ENCODE data around the gene AURKB. TPM values are rescaled to one million over a fixed set of nuclear protein-coding genes. Genes with fewer than 3 reads are reported as not detected.
"Not testable (repeated sequence)": the region's sequence is repeated elsewhere in the genome, so short reads cannot be mapped to it uniquely, and the experiment has no call there.

The AURKB gene
- total RNA-seq, 1 experiment from 2014 or later, result 89.4 TPM

DNA sequence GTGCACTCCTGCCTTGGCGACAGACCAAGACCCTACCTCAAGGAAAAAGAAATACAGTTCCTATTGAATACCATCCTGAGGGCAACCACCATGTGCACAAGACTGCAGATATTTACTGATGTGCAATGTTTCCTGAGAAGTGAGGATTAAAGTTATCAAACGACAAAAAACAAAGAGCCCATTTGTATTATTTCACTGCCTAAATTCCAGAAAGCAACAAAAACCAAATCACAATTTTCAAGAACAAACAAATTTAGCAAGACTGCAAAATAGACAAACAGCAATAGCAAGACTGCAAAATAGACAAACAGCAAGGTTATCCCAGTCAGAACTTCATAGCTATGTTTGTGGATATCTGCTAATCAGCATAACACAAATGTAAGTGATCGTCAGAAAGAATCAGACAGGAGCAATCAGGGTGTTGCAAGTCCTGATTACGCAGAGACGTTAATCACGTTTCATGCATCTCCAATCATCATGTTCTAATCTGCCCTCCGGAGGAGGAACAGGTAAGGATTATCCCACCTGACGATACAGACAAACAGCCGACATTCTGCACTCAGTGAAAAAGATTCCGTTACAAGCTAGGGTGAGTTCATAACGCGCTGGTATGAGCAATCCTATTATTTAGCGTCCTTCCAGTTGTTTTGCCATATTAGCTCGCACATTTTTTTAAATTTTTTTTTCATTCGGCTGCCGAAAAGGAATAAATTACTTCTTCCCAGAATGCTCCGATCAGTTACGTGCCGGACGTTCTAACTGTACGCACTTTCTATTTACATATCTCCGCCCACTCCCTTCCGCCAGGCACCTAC, 37.1 kb downstream of the AURKB start:
- peaks cover 11% of the 10 kb centered on the region for H3K36me3 Mint-ChIP-seq (ENCODE audit: insufficient read depth, unreplicated experiment)
- peak overlapping the region; percentile 100 for H3K27ac Mint-ChIP-seq (ENCODE audit: unreplicated experiment)
- H3K27me3 Mint-ChIP-seq (ENCODE audit: insufficient read depth, unreplicated experiment), result no peaks in the 10 kb centered on the region
- no peaks in the 10 kb centered on the region for H3K9me3 ChIP-seq
- intact Hi-C loops (cut with micrococcal nuclease; ENCODE audit: unreplicated experiment), result no loop called here
- DNase-seq, result peak; percentile 83 to 84
- no peaks in the 10 kb centered on the region for H3K4me1 ChIP-seq
- BruUV-seq (replicated peaks), result TSS peak; percentile 100
- H3K4me3 Mint-ChIP-seq (ENCODE audit: unreplicated experiment), result peak overlapping the region; percentile 89
- H3K9me3 Mint-ChIP-seq (ENCODE audit: unreplicated experiment), result no peaks in the 10 kb centered on the region
- peaks cover 7% of the 10 kb centered on the region for H3K4me1 Mint-ChIP-seq (ENCODE audit: low read depth, unreplicated experiment)
- CTCF ChIA-PET, result interaction anchor here (0.6 to 1.0 kb wide), 2 partner anchors 17 to 49 kb away, joined by 3 read pairs; no protein-coding TSS in a partner anchor
- POLR2A ChIA-PET, result interaction anchor here (0.6 to 1.3 kb wide), 21 partner anchors 9 to 558 kb away, joined by 3 to 23 read pairs (median 5); partner anchors contain the start of genes AURKB, BORCS6, CTC1 and NDEL1
- peak overlapping the region; percentile 34 for H3K4me3 ChIP-seq (ENCODE audit: low read depth, low read length)
- TF ChIP-seq CTCF (IDR thresholded peaks at IDR 0.05; ENCODE audit: insufficient read depth in 1 of 2, low read depth in 1 of 2, low read length in 1 of 2, severe bottlenecking in 1 of 2, unreplicated experiment in 1 of 2), result no peak
- no peaks in the 10 kb centered on the region for H3K36me3 ChIP-seq (ENCODE audit: control insufficient read depth, insufficient read depth, low read length)
- H3K27me3 ChIP-seq (replicated peaks; ENCODE audit: control insufficient read depth, insufficient read depth, low read length), result no peaks in the 10 kb centered on the region

DNA sequence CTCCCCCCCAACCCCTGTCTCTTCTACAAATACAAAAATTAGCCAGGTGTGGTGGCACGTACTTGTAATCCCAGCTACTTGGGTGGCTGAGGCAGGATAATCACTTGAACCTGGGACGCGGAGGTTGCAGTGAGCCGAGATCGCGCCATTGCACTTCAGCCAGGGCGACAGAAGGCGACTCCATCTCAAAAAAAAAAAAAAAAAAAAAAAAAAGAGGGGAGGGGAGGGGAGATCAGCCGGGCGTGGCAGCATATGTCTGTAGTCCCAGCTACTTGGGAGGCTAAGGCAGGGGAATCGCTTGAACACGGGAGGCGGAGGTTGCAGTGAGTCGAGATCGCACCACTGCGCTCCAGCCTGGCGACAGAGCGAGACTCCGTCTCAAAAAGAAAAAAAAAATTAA, 40.2 kb downstream of the AURKB start:
- H3K4me3 Mint-ChIP-seq (ENCODE audit: unreplicated experiment); DNase-seq; POLR2A ChIA-PET: not testable (repeated sequence)

GRCh38 chr17:8167526-8167925, 42.8 kb downstream of the AURKB start:
- H3K27me3 Mint-ChIP-seq (ENCODE audit: insufficient read depth, unreplicated experiment), result no peaks in the 10 kb centered on the region
- intact Hi-C loops (cut with micrococcal nuclease; ENCODE audit: unreplicated experiment), result no loop called here
- ChIA-PET POLR2A (no interaction called here), CTCF (no interaction called here)
- BruUV-seq (replicated peaks), result no TSS peak
- H3K4me1 Mint-ChIP-seq (ENCODE audit: low read depth, unreplicated experiment), result no peaks in the 10 kb centered on the region
- H3K27ac Mint-ChIP-seq (ENCODE audit: unreplicated experiment), result no peak overlapping the region
- TF ChIP-seq CTCF (IDR thresholded peaks at IDR 0.05; ENCODE audit: insufficient read depth in 1 of 2, low read depth in 1 of 2, low read length in 1 of 2, severe bottlenecking in 1 of 2, unreplicated experiment in 1 of 2), result no peak
- H3K9me3 ChIP-seq, result no peaks in the 10 kb centered on the region
- H3K9me3 Mint-ChIP-seq (ENCODE audit: unreplicated experiment), result no peaks in the 10 kb centered on the region
- H3K27me3 ChIP-seq (replicated peaks; ENCODE audit: control insufficient read depth, insufficient read depth, low read length), result no peaks in the 10 kb centered on the region
- no peaks in the 10 kb centered on the region for H3K36me3 ChIP-seq (ENCODE audit: control insufficient read depth, insufficient read depth, low read length)
- peaks cover 6% of the 10 kb centered on the region for H3K36me3 Mint-ChIP-seq (ENCODE audit: insufficient read depth, unreplicated experiment)
- no peak overlapping the region for H3K4me3 ChIP-seq (ENCODE audit: low read depth, low read length)
- peaks cover 5% of the 10 kb centered on the region; the same call in 1 of the 2 replicates for H3K4me1 ChIP-seq
- H3K4me3 Mint-ChIP-seq (ENCODE audit: unreplicated experiment), result no peak overlapping the region
- DNase-seq, result no peak

More for the DNA sequence above, 40.2 kb downstream of the AURKB start:
- H3K4me3 ChIP-seq (ENCODE audit: low read depth, low read length); intact Hi-C loops (cut with micrococcal nuclease; ENCODE audit: unreplicated experiment); H3K27ac Mint-ChIP-seq (ENCODE audit: unreplicated experiment); H3K9me3 ChIP-seq; H3K9me3 Mint-ChIP-seq (ENCODE audit: unreplicated experiment); CTCF ChIA-PET; H3K27me3 ChIP-seq (replicated peaks; ENCODE audit: control insufficient read depth, insufficient read depth, low read length); H3K36me3 ChIP-seq (ENCODE audit: control insufficient read depth, insufficient read depth, low read length); H3K4me1 ChIP-seq; H3K27me3 Mint-ChIP-seq (ENCODE audit: insufficient read depth, unreplicated experiment); H3K4me1 Mint-ChIP-seq (ENCODE audit: low read depth, unreplicated experiment); BruUV-seq (replicated peaks): not testable (repeated sequence)
- H3K36me3 Mint-ChIP-seq (ENCODE audit: insufficient read depth, unreplicated experiment), result peaks cover 11% of the 10 kb centered on the region
